Stimulated activated memory B cell treated with anti-CD40 and anti-IgM and Interleukin-4, amounts not matched to agents 10 μg/mL and 1 μg/mL and 100 μg/mL, for 72 hours (primary cell): ENCODE measurements around the gene RCAN2.

ENCODE experiments used
- ATAC-seq: fragments of 150-1000 bp; cut with Tn5 transposase; 2 replicates; pipeline ENCODE4 v1.10.0; 2021
- H3K27ac Mint-ChIP-seq: one replicate; pipeline ENCODE4 v1.8.0; 2022; ENCODE audit warnings: mild to moderate bottlenecking, mixed read lengths
- H3K27me3 Mint-ChIP-seq: one replicate; pipeline ENCODE4 v1.8.0; 2022; ENCODE audit warnings: mixed read lengths
- H3K36me3 Mint-ChIP-seq: one replicate; pipeline ENCODE4 v1.8.0; 2022; ENCODE audit warnings: mixed read lengths
- H3K4me1 Mint-ChIP-seq: one replicate; pipeline ENCODE4 v1.8.0; 2022; ENCODE audit warnings: mixed read lengths
- H3K4me3 Mint-ChIP-seq: one replicate; pipeline ENCODE4 v1.8.0; 2022; ENCODE audit warnings: mild to moderate bottlenecking, moderate library complexity, mixed read lengths
- H3K9me3 Mint-ChIP-seq: one replicate; pipeline ENCODE4 v1.8.0; 2022; ENCODE audit warnings: mixed read lengths

Gene RCAN2

GRCh38 chr6:46468403-46469010 lies 22.7 kb downstream of the RCAN2 start:
- Mint-ChIP-seq H3K36me3 (no peaks in the 10 kb centered on the region), H3K27me3 (peaks cover 28% of the 10 kb centered on the region), H3K27ac (no peak overlapping the region), H3K4me1 (no peaks in the 10 kb centered on the region), H3K4me3 (no peak overlapping the region), H3K9me3 (peaks cover 3% of the 10 kb centered on the region)
- ATAC-seq = no peak

GRCh38 chr6:46466570-46466969 lies 24.7 kb downstream of the RCAN2 start:
- no peak overlapping the region for H3K27ac Mint-ChIP-seq
- peaks cover 16% of the 10 kb centered on the region for H3K27me3 Mint-ChIP-seq
- no peak for ATAC-seq
- H3K9me3 Mint-ChIP-seq = peaks cover 3% of the 10 kb centered on the region
- H3K4me1 Mint-ChIP-seq = no peaks in the 10 kb centered on the region
- H3K4me3 Mint-ChIP-seq = no peak overlapping the region
- H3K36me3 Mint-ChIP-seq = no peaks in the 10 kb centered on the region

- ATAC-seq = peak; percentile 47
- Mint-ChIP-seq H3K27me3 (peaks cover 6% of the 10 kb centered on the region), H3K4me1 (no peaks in the 10 kb centered on the region), H3K27ac (no peak overlapping the region), H3K36me3 (no peaks in the 10 kb centered on the region), H3K4me3 (no peak overlapping the region), H3K9me3 (peaks cover 3% of the 10 kb centered on the region)
These were observed 25.7 kb downstream of the RCAN2 start for GRCh38 chr6:46465294-46466165.

- no peaks in the 10 kb centered on the region for H3K4me1 Mint-ChIP-seq
- H3K27me3 Mint-ChIP-seq = peaks cover 30% of the 10 kb centered on the region
- no peaks in the 10 kb centered on the region for H3K9me3 Mint-ChIP-seq
- H3K27ac Mint-ChIP-seq = no peak overlapping the region
- H3K36me3 Mint-ChIP-seq = no peaks in the 10 kb centered on the region
- H3K4me3 Mint-ChIP-seq = no peak overlapping the region
- no peak for ATAC-seq
These were observed 35.0 kb downstream of the RCAN2 start for GRCh38 chr6:46456297-46456696.

GRCh38 chr6:46454691-46455090 lies 36.6 kb downstream of the RCAN2 start:
- no peak overlapping the region for H3K27ac Mint-ChIP-seq
- peaks cover 8% of the 10 kb centered on the region for H3K9me3 Mint-ChIP-seq
- H3K4me3 Mint-ChIP-seq = no peak overlapping the region
- no peaks in the 10 kb centered on the region for H3K36me3 Mint-ChIP-seq
- H3K4me1 Mint-ChIP-seq = no peaks in the 10 kb centered on the region
- H3K27me3 Mint-ChIP-seq = peaks cover 30% of the 10 kb centered on the region
- ATAC-seq = no peak

GRCh38 chr6:46453741-46454316 lies 37.4 kb downstream of the RCAN2 start:
- H3K4me1 Mint-ChIP-seq = no peaks in the 10 kb centered on the region
- H3K27me3 Mint-ChIP-seq = peaks cover 30% of the 10 kb centered on the region
- ATAC-seq = no peak
- no peak overlapping the region for H3K27ac Mint-ChIP-seq
- peaks cover 8% of the 10 kb centered on the region for H3K9me3 Mint-ChIP-seq
- no peaks in the 10 kb centered on the region for H3K36me3 Mint-ChIP-seq
- no peak overlapping the region for H3K4me3 Mint-ChIP-seq

- H3K27ac Mint-ChIP-seq = no peak overlapping the region
- H3K36me3 Mint-ChIP-seq = no peaks in the 10 kb centered on the region
- ATAC-seq = no peak
These were observed 38.0 kb downstream of the RCAN2 start for GRCh38 chr6:46453216-46453615.

GRCh38 chr6:46452312-46452917 lies 38.8 kb downstream of the RCAN2 start:
- Mint-ChIP-seq H3K4me1 (no peaks in the 10 kb centered on the region), H3K4me3 (no peak overlapping the region), H3K9me3 (peaks cover 11% of the 10 kb centered on the region), H3K27me3 (peaks cover 32% of the 10 kb centered on the region), H3K27ac (no peak overlapping the region), H3K36me3 (no peaks in the 10 kb centered on the region)
- ATAC-seq = no peak

More at GRCh38 chr6:46453216-46453615, 38.0 kb downstream of the RCAN2 start:
- H3K4me3 Mint-ChIP-seq = no peak overlapping the region
- peaks cover 32% of the 10 kb centered on the region for H3K27me3 Mint-ChIP-seq
- peaks cover 8% of the 10 kb centered on the region for H3K9me3 Mint-ChIP-seq
- H3K4me1 Mint-ChIP-seq = no peaks in the 10 kb centered on the region

- Mint-ChIP-seq H3K4me1 (no peaks in the 10 kb centered on the region), H3K4me3 (no peak overlapping the region), H3K9me3 (peaks cover 14% of the 10 kb centered on the region), H3K27ac (no peak overlapping the region), H3K27me3 (peaks cover 27% of the 10 kb centered on the region), H3K36me3 (no peaks in the 10 kb centered on the region)
- no peak for ATAC-seq
These were observed 39.9 kb downstream of the RCAN2 start for GRCh38 chr6:46451343-46451742.

GRCh38 chr6:46444772-46445454 lies 46.3 kb downstream of the RCAN2 start:
- ATAC-seq = no peak
- peaks cover 17% of the 10 kb centered on the region for H3K9me3 Mint-ChIP-seq
- no peak overlapping the region for H3K4me3 Mint-ChIP-seq
- no peaks in the 10 kb centered on the region for H3K36me3 Mint-ChIP-seq
- no peaks in the 10 kb centered on the region for H3K4me1 Mint-ChIP-seq
- peaks cover 23% of the 10 kb centered on the region for H3K27me3 Mint-ChIP-seq
- no peak overlapping the region for H3K27ac Mint-ChIP-seq

GRCh38 chr6:46443623-46444022 lies 47.6 kb downstream of the RCAN2 start:
- Mint-ChIP-seq H3K4me1 (no peaks in the 10 kb centered on the region), H3K27me3 (peaks cover 23% of the 10 kb centered on the region), H3K4me3 (no peak overlapping the region), H3K27ac (no peak overlapping the region), H3K36me3 (no peaks in the 10 kb centered on the region), H3K9me3 (peaks cover 15% of the 10 kb centered on the region)
- no peak for ATAC-seq

- Mint-ChIP-seq H3K27me3 (peaks cover 7% of the 10 kb centered on the region), H3K4me1 (no peaks in the 10 kb centered on the region)
- ATAC-seq = no peak
These were observed 50.6 kb downstream of the RCAN2 start for GRCh38 chr6:46440641-46441040.

GRCh38 chr6:46440141-46440540 lies 51.1 kb downstream of the RCAN2 start:
- peaks cover 2% of the 10 kb centered on the region for H3K9me3 Mint-ChIP-seq

More at GRCh38 chr6:46440641-46441040, 50.6 kb downstream of the RCAN2 start:
- H3K4me3 Mint-ChIP-seq = no peak overlapping the region
- no peak overlapping the region for H3K27ac Mint-ChIP-seq
- H3K9me3 Mint-ChIP-seq = peaks cover 7% of the 10 kb centered on the region
- H3K36me3 Mint-ChIP-seq = no peaks in the 10 kb centered on the region

GRCh38 chr6:46438245-46438644 lies 53.0 kb downstream of the RCAN2 start:
- H3K27ac Mint-ChIP-seq = no peak overlapping the region
- no peak for ATAC-seq
- H3K4me3 Mint-ChIP-seq = no peak overlapping the region
- H3K27me3 Mint-ChIP-seq = peaks cover 5% of the 10 kb centered on the region
- no peaks in the 10 kb centered on the region for H3K36me3 Mint-ChIP-seq
- H3K9me3 Mint-ChIP-seq = peaks cover 2% of the 10 kb centered on the region
- no peaks in the 10 kb centered on the region for H3K4me1 Mint-ChIP-seq

More at GRCh38 chr6:46440141-46440540, 51.1 kb downstream of the RCAN2 start:
- Mint-ChIP-seq H3K4me1 (no peaks in the 10 kb centered on the region), H3K36me3 (no peaks in the 10 kb centered on the region), H3K4me3 (no peak overlapping the region), H3K27ac (no peak overlapping the region), H3K27me3 (peaks cover 7% of the 10 kb centered on the region)
- no peak for ATAC-seq
